Activated T-helper 1 cell treated with anti-CD3 and anti-CD28 coated beads, Interleukin-2, amount 50 U/mL, for 16 hours (primary cell): ENCODE results near the gene EYA4.

Experiments used
- DNase-seq, 2 donors: peaks; one replicate each; pipeline ENCODE4 v3.0.0-alpha.2; 2020; ENCODE audit warnings: low read depth in 1 of 2, low spot score in 1 of 2

The EYA4 gene

GRCh38 chr6:133241086-133241900 lies at the start of gene EYA4:
Gene EYA4, plus strand, starts transcription at chr6:133241357. Its CDS starts 33,424 bp downstream, at chr6:133274781.
- no peak for DNase-seq

GRCh38 chr6:133193396-133193795 lies 47.8 kb upstream of the EYA4 start:
- no peak for DNase-seq

GRCh38 chr6:133198725-133199124 lies 42.4 kb upstream of the EYA4 start:
- DNase-seq = no peak

GRCh38 chr6:133201231-133201630 lies 39.9 kb upstream of the EYA4 start:
- no peak for DNase-seq

- no peak for DNase-seq
These were observed 38.4 kb upstream of the EYA4 start for GRCh38 chr6:133202610-133203343.

GRCh38 chr6:133203344-133203697 lies 37.8 kb upstream of the EYA4 start:
- no peak for DNase-seq

- no peak for DNase-seq
These were observed 35.9 kb upstream of the EYA4 start for GRCh38 chr6:133205304-133205703.

GRCh38 chr6:133206942-133207341 lies 34.2 kb upstream of the EYA4 start:
- DNase-seq = no peak

- DNase-seq = no peak
These were observed 33.4 kb upstream of the EYA4 start for GRCh38 chr6:133207754-133208153.

- no peak for DNase-seq
These were observed 32.9 kb upstream of the EYA4 start for GRCh38 chr6:133208183-133208755.

- no peak for DNase-seq
These were observed 26.9 kb upstream of the EYA4 start for GRCh38 chr6:133214267-133214666.

GRCh38 chr6:133218852-133219251 lies 22.3 kb upstream of the EYA4 start:
- DNase-seq = no peak

GRCh38 chr6:133223452-133224029 lies 17.6 kb upstream of the EYA4 start:
- DNase-seq = no peak

GRCh38 chr6:133225560-133225959 lies 15.6 kb upstream of the EYA4 start:
- DNase-seq = no peak

- no peak for DNase-seq
These were observed 13.8 kb upstream of the EYA4 start for GRCh38 chr6:133227344-133227743.

GRCh38 chr6:133230052-133230451 lies 11.1 kb upstream of the EYA4 start:
- no peak for DNase-seq

GRCh38 chr6:133235221-133235620 lies 5.9 kb upstream of the EYA4 start:
- no peak for DNase-seq

- no peak for DNase-seq
These were observed 4.2 kb upstream of the EYA4 start for GRCh38 chr6:133236932-133237331.

- no peak for DNase-seq
These were observed 559 bp upstream of the EYA4 start for GRCh38 chr6:133240511-133241085.

- DNase-seq = no peak
These were observed 912 bp downstream of the EYA4 start for GRCh38 chr6:133241901-133242636.
